ENCODE results near the gene LRRTM2. TPM values are rescaled to one million over a fixed set of nuclear protein-coding genes. Genes with fewer than 3 reads are reported as not detected.
"Not testable (repeated sequence)": the region's sequence is repeated elsewhere in the genome, so short reads cannot be mapped to it uniquely, and the experiment has no call there.

Gene LRRTM2
- total RNA-seq, 1 donor from 2014 or later = 0.59 TPM

GRCh38 chr5:138844812-138845513 is 30.2 kb downstream of the LRRTM2 start:
- DNase-seq (ENCODE audit: low spot score) = no peak
- H3K27ac Mint-ChIP-seq = no peak overlapping the region
- peaks cover 23% of the 10 kb centered on the region for H3K4me1 Mint-ChIP-seq (ENCODE audit: low read depth)
- H3K4me3 Mint-ChIP-seq (ENCODE audit: low read depth) = no peak overlapping the region
- no peaks in the 10 kb centered on the region for H3K9me3 Mint-ChIP-seq
- H3K36me3 Mint-ChIP-seq (ENCODE audit: low read depth) = peaks cover 2% of the 10 kb centered on the region
- H3K27me3 Mint-ChIP-seq (ENCODE audit: low read depth) = no peaks in the 10 kb centered on the region
- intact Hi-C loops (cut with micrococcal nuclease) = no loop called here

GRCh38 chr5:138844125-138844461 is 31.0 kb downstream of the LRRTM2 start:
- Mint-ChIP-seq H3K27ac (no peak overlapping the region), H3K4me1 (ENCODE audit: low read depth) (peaks cover 21% of the 10 kb centered on the region), H3K9me3 (no peaks in the 10 kb centered on the region), H3K4me3 (ENCODE audit: low read depth) (no peak overlapping the region), H3K27me3 (ENCODE audit: low read depth) (no peaks in the 10 kb centered on the region), H3K36me3 (ENCODE audit: low read depth) (peaks cover 2% of the 10 kb centered on the region)
- DNase-seq (ENCODE audit: low spot score) = no peak
- intact Hi-C loops (cut with micrococcal nuclease) = no loop called here

- peaks cover 2% of the 10 kb centered on the region for H3K36me3 Mint-ChIP-seq (ENCODE audit: low read depth)
- no peak overlapping the region for H3K27ac Mint-ChIP-seq
- H3K9me3 Mint-ChIP-seq = no peaks in the 10 kb centered on the region
- no peaks in the 10 kb centered on the region for H3K27me3 Mint-ChIP-seq (ENCODE audit: low read depth)
- DNase-seq (ENCODE audit: low spot score) = no peak
- no peak overlapping the region for H3K4me3 Mint-ChIP-seq (ENCODE audit: low read depth)
- intact Hi-C loops (cut with micrococcal nuclease) = no loop called here
- H3K4me1 Mint-ChIP-seq (ENCODE audit: low read depth) = peaks cover 18% of the 10 kb centered on the region
Observed at GRCh38 chr5:138843316-138844124, 31.6 kb downstream of the LRRTM2 start.

- Mint-ChIP-seq H3K9me3 (no peaks in the 10 kb centered on the region), H3K36me3 (ENCODE audit: low read depth) (peaks cover 5% of the 10 kb centered on the region), H3K4me3 (ENCODE audit: low read depth) (no peak overlapping the region), H3K4me1 (ENCODE audit: low read depth) (peaks cover 10% of the 10 kb centered on the region), H3K27me3 (ENCODE audit: low read depth) (no peaks in the 10 kb centered on the region), H3K27ac (no peak overlapping the region)
- intact Hi-C loops (cut with micrococcal nuclease) = no loop called here
- DNase-seq (ENCODE audit: low spot score) = no peak
Observed at GRCh38 chr5:138841531-138841930, 33.6 kb downstream of the LRRTM2 start.

- peaks cover 8% of the 10 kb centered on the region for H3K4me1 Mint-ChIP-seq (ENCODE audit: low read depth)
- H3K27ac Mint-ChIP-seq = no peak overlapping the region
- no peak for DNase-seq (ENCODE audit: low spot score)
- no peaks in the 10 kb centered on the region for H3K27me3 Mint-ChIP-seq (ENCODE audit: low read depth)
- H3K4me3 Mint-ChIP-seq (ENCODE audit: low read depth) = no peak overlapping the region
- H3K9me3 Mint-ChIP-seq = no peaks in the 10 kb centered on the region
- intact Hi-C loops (cut with micrococcal nuclease) = no loop called here
- H3K36me3 Mint-ChIP-seq (ENCODE audit: low read depth) = peaks cover 5% of the 10 kb centered on the region
Observed at GRCh38 chr5:138840103-138840502, 35.0 kb downstream of the LRRTM2 start.

- intact Hi-C loops (cut with micrococcal nuclease) = no loop called here
- DNase-seq (ENCODE audit: low spot score) = no peak
- no peaks in the 10 kb centered on the region for H3K27me3 Mint-ChIP-seq (ENCODE audit: low read depth)
- no peaks in the 10 kb centered on the region for H3K9me3 Mint-ChIP-seq
- peaks cover 5% of the 10 kb centered on the region for H3K4me1 Mint-ChIP-seq (ENCODE audit: low read depth)
- H3K4me3 Mint-ChIP-seq (ENCODE audit: low read depth) = no peak overlapping the region
- H3K36me3 Mint-ChIP-seq (ENCODE audit: low read depth) = peaks cover 3% of the 10 kb centered on the region
- no peak overlapping the region for H3K27ac Mint-ChIP-seq
Observed at GRCh38 chr5:138837160-138837559, 38.0 kb downstream of the LRRTM2 start.

GRCh38 chr5:138834853-138835252 is 40.3 kb downstream of the LRRTM2 start:
- H3K4me3 Mint-ChIP-seq (ENCODE audit: low read depth); H3K27ac Mint-ChIP-seq; H3K27me3 Mint-ChIP-seq (ENCODE audit: low read depth); H3K9me3 Mint-ChIP-seq; DNase-seq (ENCODE audit: low spot score); intact Hi-C loops (cut with micrococcal nuclease); H3K36me3 Mint-ChIP-seq (ENCODE audit: low read depth): not testable (repeated sequence)
- H3K4me1 Mint-ChIP-seq (ENCODE audit: low read depth) = peaks cover 14% of the 10 kb centered on the region

- no peak for DNase-seq (ENCODE audit: low spot score)
- H3K4me1 Mint-ChIP-seq (ENCODE audit: low read depth) = peaks cover 14% of the 10 kb centered on the region
- no peaks in the 10 kb centered on the region for H3K27me3 Mint-ChIP-seq (ENCODE audit: low read depth)
- H3K4me3 Mint-ChIP-seq (ENCODE audit: low read depth) = no peak overlapping the region
- peaks cover 14% of the 10 kb centered on the region for H3K36me3 Mint-ChIP-seq (ENCODE audit: low read depth)
- H3K27ac Mint-ChIP-seq = no peak overlapping the region
- no peaks in the 10 kb centered on the region for H3K9me3 Mint-ChIP-seq
- intact Hi-C loops (cut with micrococcal nuclease) = no loop called here
Observed at GRCh38 chr5:138833726-138834480, 41.2 kb downstream of the LRRTM2 start.

GRCh38 chr5:138833080-138833479 is 42.1 kb downstream of the LRRTM2 start:
- Mint-ChIP-seq H3K4me1 (ENCODE audit: low read depth) (peaks cover 14% of the 10 kb centered on the region), H3K36me3 (ENCODE audit: low read depth) (peaks cover 22% of the 10 kb centered on the region), H3K9me3 (no peaks in the 10 kb centered on the region), H3K4me3 (ENCODE audit: low read depth) (no peak overlapping the region), H3K27me3 (ENCODE audit: low read depth) (no peaks in the 10 kb centered on the region), H3K27ac (no peak overlapping the region)
- intact Hi-C loops (cut with micrococcal nuclease) = no loop called here
- DNase-seq (ENCODE audit: low spot score) = no peak

GRCh38 chr5:138832218-138832617 is 42.9 kb downstream of the LRRTM2 start:
- no peaks in the 10 kb centered on the region for H3K27me3 Mint-ChIP-seq (ENCODE audit: low read depth)

GRCh38 chr5:138831703-138832102 is 43.4 kb downstream of the LRRTM2 start:
- Mint-ChIP-seq H3K4me3 (ENCODE audit: low read depth) (no peak overlapping the region), H3K36me3 (ENCODE audit: low read depth) (peaks cover 30% of the 10 kb centered on the region), H3K4me1 (ENCODE audit: low read depth) (peaks cover 14% of the 10 kb centered on the region), H3K27me3 (ENCODE audit: low read depth) (no peaks in the 10 kb centered on the region), H3K9me3 (no peaks in the 10 kb centered on the region), H3K27ac (no peak overlapping the region)
- no peak for DNase-seq (ENCODE audit: low spot score)
- intact Hi-C loops (cut with micrococcal nuclease) = no loop called here

More at GRCh38 chr5:138832218-138832617, 42.9 kb downstream of the LRRTM2 start:
- DNase-seq (ENCODE audit: low spot score) = no peak
- intact Hi-C loops (cut with micrococcal nuclease) = no loop called here
- Mint-ChIP-seq H3K9me3 (no peaks in the 10 kb centered on the region), H3K4me1 (ENCODE audit: low read depth) (peaks cover 14% of the 10 kb centered on the region), H3K27ac (no peak overlapping the region), H3K36me3 (ENCODE audit: low read depth) (peaks cover 28% of the 10 kb centered on the region), H3K4me3 (ENCODE audit: low read depth) (no peak overlapping the region)

- intact Hi-C loops (cut with micrococcal nuclease) = loop anchor here (10.0 kb wide), 1 partner anchor 435 kb away; no protein-coding TSS in a partner anchor
- H3K4me3 Mint-ChIP-seq (ENCODE audit: low read depth) = no peak overlapping the region
- H3K9me3 Mint-ChIP-seq = no peaks in the 10 kb centered on the region
- no peak for DNase-seq (ENCODE audit: low spot score)
- H3K4me1 Mint-ChIP-seq (ENCODE audit: low read depth) = peaks cover 21% of the 10 kb centered on the region
- H3K27ac Mint-ChIP-seq = no peak overlapping the region
- H3K27me3 Mint-ChIP-seq (ENCODE audit: low read depth) = no peaks in the 10 kb centered on the region
- H3K36me3 Mint-ChIP-seq (ENCODE audit: low read depth) = peaks cover 41% of the 10 kb centered on the region
Observed at GRCh38 chr5:138829341-138829740, 45.8 kb downstream of the LRRTM2 start.

GRCh38 chr5:138828556-138828955 is 46.6 kb downstream of the LRRTM2 start:
- no peaks in the 10 kb centered on the region for H3K9me3 Mint-ChIP-seq
- intact Hi-C loops (cut with micrococcal nuclease) = loop anchor here (10.0 kb wide), 1 partner anchor 436 kb away; no protein-coding TSS in a partner anchor

More at GRCh38 chr5:138828556-138828955, 46.6 kb downstream of the LRRTM2 start:
- Mint-ChIP-seq H3K4me3 (ENCODE audit: low read depth) (no peak overlapping the region), H3K27ac (no peak overlapping the region), H3K4me1 (ENCODE audit: low read depth) (peaks cover 26% of the 10 kb centered on the region), H3K36me3 (ENCODE audit: low read depth) (peaks cover 43% of the 10 kb centered on the region), H3K27me3 (ENCODE audit: low read depth) (no peaks in the 10 kb centered on the region)
- no peak for DNase-seq (ENCODE audit: low spot score)

All from activated T-helper 2 cell treated with anti-CD3 and anti-CD28 coated beads, Interferon-gamma antibody, Interleukin-2, Interleukin-4, amounts not matched to agents 10 μg/mL and 5 μg/mL and 100 μg/mL, durations not matched to agents 14 hours and 24 hours and 36 hours (primary cell).